CD4-positive, alpha-beta T cell treated with Interleukin-10 for 1 hour (primary cell): ENCODE data around the gene PRLR.
A peak's percentile ranks its signal among the peaks of the same experiment; 100 is the strongest.

Experiments
- DNase-seq: peaks from one replicate; pipeline ENCODE4 v3.0.0-alpha.2; 2020

Gene PRLR

DNA sequence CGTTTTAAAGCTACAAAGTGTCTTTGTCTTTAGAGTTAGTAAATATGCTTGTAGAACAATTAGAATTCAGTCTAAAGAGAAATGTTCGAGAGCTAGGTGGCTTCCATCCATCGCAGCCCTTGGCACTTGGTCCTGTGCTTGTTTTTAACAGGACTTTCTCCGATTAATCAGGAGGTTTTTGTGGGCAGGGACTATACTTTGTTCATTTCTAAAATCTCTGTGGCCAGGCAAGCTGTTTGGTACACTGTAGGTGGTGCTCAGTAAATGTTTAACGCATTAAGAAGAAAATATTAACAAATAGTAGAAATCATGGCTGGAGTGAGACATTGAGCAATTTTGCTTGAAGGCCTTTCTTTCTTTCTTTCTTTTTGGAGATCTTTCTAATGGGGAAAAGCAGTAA, 203.3 kb downstream of the PRLR start:
- DNase-seq: no peak

DNA sequence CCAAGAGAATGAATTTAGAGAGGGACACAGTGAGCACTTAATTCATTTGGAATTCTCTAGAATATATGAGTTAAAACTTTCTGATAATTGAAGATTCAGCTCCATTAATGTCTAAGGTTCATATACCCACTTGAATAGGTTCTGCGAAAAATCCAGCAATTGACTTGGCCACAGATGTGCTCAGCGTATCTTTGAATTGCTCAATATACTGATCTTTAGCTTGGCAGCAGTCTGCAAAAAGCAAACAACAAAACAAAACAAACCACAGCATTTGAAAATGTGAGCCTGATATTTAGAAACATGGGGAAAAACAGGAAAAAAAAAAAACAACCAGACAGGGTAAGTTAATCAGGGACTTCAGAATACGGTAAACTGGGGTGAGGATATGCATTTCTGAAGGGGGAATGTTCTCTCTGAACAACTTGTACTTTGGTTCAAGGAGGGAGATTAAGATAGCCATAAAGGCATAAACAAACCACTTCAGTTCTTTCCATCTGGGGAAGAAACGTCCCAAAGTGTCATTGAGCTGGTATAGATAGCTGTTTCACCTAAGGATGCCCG, 203.9 kb downstream of the PRLR start:
- DNase-seq: no peak

DNA sequence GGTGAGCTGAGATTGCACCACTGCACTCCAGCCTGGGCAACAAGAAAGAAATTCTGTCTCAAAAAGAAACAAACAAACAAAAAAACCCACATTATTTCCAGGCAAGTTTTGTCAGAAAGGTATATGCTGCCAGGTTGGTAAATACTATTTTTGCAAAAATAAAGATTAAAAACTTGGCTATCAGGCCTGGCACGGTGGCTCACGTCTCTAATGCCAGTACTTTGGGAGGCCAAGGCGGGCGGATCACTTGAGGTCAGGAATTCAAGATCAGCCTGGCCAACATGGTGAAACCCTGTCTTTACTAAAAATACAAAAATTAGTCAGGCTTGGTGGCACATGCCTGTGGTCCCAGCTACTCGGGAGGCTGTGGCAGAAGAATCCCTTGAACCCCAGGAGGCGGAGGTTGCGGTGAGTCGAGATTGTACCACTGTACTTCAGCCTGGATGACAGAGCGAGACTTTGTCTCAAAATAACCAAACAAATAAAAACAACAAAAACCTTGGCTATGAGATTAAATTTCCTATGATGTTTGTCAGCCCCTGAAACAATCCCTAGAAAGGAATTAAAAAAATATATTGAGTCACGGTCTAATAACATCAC, 205.3 kb downstream of the PRLR start:
- no peak for DNase-seq

DNA sequence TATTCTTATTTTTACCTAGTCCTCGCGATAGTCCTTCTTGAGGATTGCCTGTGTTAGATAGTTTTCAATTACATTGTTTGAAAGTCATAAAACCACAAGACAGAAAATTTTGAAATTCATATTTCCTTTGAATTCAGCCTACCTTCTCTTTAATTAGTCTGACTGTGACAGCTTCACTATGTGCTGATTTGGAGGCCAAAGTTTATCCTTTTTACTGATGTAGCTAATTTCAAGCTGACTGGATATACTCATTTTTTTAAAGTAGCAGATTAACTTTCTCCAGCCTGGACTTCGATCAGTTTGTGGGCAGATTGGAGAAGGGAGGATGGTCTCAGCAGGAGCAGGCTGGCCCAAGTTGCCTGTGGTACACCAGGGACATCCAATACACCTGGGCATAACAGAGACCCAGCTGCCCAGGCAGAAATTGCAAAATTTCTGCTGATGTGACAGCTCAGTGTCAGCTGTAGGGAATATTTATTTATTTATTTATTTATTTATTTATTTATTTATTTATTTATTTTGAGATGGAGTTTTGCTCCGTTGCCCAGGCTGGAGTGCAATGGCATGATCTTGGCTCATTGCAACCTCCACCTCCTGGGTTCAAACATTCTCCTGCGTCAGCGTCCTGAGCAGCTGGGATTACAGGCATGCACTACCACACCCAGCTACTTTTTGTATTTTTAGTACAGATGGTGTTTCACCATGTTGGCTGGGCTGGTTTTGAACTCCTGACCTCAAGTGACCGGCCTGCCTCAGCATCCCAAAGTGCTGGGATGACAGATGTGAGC, 206.7 kb downstream of the PRLR start:
- DNase-seq: no peak

DNA sequence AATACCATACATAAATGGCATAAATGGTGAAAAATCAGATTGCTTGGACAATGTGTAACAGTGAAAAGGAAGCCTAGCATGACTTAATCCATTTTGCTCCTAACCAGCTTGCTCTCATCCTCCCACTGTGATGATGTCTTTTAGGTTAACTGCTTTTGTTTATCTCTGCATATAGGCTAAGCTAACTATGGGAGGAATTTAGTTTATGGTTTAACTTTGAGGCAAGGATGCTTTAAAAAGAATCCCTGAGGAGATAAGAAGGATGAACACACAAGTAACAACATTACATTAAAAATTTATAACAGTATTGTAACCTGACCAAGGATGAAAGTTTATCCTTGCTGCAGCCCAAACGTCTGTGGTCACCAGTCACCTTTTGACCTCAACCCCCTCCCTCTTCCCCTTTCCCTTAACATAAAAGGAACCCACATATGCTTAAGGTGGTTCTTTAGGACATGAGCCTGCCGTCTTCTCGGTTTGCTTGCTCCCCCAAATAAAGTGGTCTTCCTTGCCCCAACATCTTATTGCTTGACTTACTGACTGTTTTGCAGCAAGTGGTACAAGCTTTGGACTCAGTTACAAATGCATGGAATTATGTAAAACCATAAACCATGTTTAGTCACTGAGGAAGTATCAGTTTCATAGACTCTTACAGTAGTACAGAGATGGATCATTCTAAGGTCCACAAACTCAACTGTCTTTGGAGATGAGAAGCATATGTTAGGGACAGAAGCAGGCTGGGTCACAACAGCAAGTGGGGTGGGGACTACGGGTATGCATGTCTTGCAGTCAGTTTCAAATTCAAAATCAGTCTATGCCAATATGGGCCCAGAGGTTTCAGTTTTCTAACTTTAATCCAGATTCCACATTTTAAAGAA, 213.9 kb downstream of the PRLR start:
- no peak for DNase-seq

DNA sequence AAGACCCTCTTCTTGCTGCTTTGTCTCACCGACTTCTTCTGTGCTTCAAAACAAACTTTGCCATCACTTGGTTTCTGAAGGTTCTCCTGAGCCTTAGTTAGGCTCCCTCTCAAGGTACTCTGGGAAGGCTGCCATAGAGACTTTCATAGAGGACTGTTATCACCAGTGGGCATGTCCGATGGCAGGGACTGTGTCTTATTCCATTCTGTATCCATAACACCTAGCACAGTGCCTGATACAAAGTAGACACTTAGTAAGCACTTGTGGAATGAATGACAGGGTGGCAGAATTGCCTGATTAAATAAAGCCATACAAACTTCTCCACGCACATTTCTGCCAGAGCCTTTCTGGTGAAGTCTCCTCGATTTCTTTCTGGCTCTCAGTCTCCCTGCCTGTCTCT, 215.2 kb downstream of the PRLR start:
- DNase-seq: no peak

DNA sequence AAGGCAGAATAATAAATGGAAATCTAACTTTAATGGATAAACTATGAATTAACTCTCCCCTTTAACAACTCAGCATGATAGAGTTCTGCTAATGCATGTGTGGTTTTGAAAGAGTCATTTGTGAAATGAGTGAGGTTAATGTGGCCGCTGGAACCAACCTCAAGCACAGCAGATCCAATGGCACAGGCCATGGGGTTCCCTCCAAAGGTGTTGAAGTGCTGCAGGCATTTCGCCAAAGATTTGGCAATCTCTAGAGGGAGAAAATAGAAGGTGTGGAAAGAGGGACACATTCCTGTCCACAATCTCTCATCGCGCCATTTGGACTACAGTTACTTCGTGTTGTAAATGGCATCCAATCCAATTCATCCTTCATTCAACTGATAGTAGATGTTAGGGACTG, 217.5 kb downstream of the PRLR start:
- DNase-seq: no peak

DNA sequence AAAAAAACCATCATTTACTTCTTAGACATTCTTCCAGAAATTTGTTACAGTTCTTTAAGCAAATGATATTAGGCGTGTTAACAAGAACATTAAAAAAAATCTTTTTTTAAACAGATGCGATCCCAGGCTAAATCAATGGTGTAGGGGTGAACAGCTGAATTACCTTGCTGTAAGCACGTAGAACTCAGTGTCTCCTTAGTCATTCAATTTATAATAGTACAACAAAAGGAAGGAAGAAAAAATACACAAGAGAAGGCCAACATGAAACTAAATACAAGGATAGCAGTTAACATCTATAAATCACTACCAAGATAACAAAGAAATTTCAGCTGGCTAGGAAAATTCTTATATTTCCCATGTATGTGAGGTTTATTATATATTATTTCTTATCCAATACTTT, 217.9 kb downstream of the PRLR start:
- DNase-seq: no peak

DNA sequence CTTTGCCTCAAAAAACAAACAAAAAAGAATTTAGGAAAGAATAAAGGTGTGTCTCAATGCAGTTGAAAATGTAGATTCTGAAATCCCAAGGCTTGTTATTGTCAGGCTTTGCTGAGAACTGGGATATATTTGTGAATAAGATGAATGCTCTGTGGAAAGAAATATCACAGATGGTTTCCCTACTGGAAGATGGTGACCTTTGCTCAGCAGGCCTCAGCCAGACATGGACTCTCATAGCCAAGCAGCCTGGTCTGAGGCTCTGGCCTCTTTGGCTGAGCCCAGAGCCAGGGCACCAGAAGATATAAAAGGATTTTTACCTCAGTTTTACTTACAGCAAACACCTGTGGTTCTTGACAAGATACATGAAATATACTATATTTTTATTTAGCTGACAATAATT, 219.6 kb downstream of the PRLR start:
- DNase-seq: no peak

DNA sequence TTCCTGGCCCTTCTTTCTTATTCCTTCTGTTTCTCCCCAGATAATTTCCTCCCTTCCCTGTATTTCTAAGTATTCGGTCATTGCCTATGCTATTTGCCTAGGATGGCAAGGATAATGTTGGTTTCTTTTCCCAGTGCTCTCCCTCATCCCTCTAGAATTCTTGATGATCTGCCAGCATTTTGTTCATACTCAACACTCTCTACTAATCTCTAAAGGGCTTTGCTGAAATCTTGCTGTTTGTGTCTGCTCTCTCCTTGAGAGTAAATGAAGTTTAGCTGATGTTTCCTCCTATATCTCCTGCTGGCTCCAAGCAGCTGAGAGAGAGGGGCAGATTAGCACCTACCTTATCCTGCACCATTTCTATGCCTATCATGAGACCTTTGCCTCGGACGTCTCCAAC, 220.6 kb downstream of the PRLR start:
- no peak for DNase-seq

DNA sequence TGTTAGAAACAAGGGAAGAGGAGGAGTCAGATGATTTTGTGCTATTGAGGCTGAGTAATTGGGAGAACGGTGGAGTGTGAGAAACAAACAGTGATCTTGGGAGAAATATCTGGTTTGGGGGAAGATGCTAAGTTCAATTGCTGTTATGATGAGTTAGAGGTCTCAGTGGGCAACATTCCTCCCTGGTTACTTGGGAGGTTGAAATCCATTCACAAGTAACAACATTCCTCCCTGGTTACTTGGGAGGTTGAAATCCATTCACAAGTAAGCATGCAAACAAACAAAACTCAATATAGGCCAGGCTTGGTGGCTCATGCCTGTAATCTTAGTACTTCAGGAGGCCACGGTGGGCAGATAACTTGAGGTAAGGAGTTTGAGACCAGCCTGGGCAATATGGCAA, 221.3 kb downstream of the PRLR start:
- DNase-seq: no peak

DNA sequence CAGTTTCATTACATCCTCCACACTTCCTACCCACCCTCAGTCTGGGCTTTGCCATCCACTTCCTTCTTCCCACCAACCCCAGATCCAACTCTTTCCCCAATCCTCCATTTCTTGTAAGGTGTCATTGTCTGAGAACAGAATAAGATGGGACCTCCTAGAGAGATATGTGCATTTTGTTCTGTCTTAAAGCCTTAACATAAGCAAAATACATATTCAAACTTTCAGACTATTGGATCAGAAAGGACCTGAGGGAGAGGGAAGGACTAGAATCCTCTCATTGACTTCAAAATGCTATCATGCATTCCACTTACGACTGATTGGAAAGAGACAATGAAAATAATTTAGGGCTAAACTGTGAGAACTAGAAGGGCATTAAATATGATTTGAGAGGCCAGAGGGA, 225.5 kb downstream of the PRLR start:
- DNase-seq: no peak

DNA sequence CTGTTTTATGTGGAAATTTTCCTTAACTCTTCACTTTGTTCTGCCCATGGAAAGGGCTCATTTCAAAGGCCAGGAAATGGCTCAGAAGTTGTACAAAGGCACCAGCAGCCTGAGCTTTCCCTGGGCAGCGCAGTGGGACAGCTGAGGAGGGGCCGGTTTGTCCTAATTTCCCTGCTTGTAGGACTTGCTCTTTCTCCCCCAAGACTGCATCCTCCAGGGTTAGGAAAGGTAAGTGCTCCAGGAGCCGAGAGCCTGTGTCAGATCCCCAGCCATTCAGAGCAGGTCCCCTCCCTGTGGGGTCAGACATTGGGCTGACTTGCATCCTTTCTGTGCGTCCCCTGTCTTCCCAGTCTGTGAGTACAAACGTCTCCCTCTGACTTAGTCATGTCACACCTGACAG, 226.1 kb downstream of the PRLR start:
- DNase-seq: no peak

DNA sequence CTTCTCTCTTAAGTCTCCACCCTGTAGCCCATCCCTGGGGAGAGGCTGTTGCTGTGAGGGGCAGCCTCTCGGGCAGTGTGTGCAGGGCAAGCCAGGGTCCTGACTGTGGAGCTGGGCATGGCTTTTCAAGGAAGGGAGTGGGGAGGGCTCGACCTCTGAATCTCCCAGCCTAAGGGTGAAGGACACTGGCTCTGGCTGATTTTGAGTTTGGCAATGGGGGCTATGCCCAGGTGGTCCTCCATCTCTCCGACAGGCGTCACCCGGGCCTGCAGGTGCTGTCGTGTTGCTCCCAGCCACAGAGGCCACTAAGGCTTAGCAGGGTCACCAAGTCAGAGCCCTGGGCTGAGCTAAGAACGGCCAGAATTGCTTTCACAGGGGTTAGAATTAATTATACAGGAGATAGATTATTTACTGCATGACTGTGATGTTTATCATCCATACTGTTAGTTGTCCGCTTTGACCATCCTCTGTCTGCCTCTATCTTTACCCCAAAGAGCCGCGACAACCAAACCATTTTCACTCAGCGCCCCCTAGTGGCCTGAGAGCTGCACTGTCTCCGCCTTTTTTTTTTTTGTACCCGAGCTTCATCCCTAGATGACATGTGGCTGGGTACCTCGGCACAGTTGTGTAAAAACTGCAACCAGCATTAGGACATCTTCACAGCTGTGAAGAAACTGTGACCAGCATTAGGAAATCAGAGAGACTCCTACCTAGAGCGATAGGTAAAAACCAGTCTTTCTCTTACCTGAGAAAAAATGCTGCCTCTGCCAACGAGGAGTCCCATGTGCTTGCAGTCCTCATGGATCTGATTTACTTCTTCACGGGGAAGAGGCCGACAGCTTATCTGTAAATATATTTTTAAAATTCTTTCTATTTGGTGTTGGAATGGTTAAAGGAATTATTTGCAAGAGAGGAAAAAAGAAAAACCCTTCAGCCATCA, 227.0 kb downstream of the PRLR start:
- peak; percentile 45 for DNase-seq

DNA sequence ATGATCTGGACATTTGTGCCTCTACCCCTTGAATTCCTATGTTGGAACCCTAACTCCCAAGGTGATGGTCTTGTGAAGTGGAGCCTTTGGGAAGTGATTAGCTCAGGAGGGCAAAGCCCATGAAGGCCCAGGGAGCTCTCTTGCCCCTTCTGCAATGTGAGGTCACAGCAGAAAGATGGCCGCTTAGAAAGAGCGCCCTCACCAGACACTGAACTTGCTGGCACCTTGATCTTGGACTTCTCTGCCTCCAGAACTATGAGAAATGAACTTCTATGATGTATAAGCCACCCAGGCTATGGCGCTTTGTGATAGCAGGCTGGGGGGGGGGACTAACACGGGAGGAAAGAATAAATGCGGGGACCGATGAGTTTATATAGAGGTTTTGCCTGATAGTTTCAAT, 227.8 kb downstream of the PRLR start:
- DNase-seq: no peak

DNA sequence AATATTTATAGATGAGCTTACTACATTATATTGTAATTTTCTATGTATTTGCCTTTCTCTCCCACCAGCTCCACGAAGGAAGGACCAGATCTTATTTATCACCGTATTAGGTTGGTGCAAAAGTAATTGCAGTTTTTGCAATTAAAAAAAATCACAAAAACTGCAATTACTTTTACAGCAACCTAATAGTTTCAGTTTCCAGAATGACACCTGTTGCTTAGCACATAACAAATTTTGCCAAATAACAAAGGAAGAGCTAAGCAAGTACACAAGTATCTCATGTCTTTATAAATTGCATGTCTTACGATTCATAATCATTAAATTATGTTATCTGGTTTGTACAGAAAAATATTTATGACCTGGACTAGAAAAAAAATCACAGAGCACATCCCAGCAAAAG, 228.4 kb downstream of the PRLR start:
- DNase-seq: no peak
